ENCODE data around the gene GALNT10. TPM values are rescaled to one million over a fixed set of nuclear protein-coding genes. Genes with fewer than 3 reads are reported as not detected.

GALNT10 gene
- total and polyA plus RNA-seq, 2 experiments from 2014 or later = 3.2 to 12.9 TPM

DNA sequence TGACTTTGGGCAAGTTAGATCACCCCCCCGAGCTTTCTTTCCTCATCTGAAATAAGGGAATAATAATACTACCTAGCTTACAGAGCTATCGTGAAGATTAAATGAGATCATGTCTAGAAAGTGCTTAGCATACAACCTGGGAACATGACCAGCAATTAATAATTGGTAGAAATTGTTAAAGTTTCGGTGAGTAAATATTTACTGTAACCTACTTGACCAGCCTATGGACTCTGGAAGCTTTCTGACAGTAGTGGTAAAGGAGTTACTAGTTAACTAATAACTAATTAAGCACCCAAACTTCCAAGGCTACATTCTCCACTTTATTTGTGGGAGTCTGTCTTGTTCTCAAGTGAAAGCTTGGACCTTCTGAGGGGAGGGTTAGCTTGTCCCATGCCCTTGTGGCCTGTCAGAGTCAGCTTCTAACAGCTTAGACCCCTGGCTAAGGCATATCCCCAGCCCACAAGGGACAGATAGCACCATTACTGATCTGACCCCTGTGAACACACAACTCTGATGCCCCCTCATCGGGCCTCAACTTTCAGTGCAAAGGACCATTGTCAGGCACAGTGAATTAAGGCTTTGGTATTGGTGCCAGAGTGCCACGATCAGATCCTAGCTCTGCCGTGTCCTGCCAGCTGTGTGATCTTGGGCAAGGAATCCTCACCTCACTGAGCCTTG lies 196.6 kb downstream of the GALNT10 start:
- H3F3A ChIP-seq (replicated peaks; ENCODE audit: low read depth) = no peaks in the 10 kb centered on the region
- TF ChIP-seq ZNF114 (CRISPR knock-in tag; IDR thresholded peaks at IDR 0.05) (no peak), JUNB (IDR thresholded peaks at IDR 0.05; ENCODE audit: unreplicated experiment) (no peak), POLR2AphosphoS5 (IDR thresholded peaks at IDR 0.05; ENCODE audit: low read depth) (no peak), CREB1 (CRISPR knock-in tag; IDR thresholded peaks at IDR 0.05; ENCODE audit: low read depth) (no peak), EZH2phosphoT487 (IDR thresholded peaks at IDR 0.05; ENCODE audit: unreplicated experiment) (no peak), NANOG (IDR thresholded peaks at IDR 0.05; ENCODE audit: borderline replicate concordance) (no peak), STAT1 (IDR thresholded peaks at IDR 0.05; ENCODE audit: unreplicated experiment) (no peak), EZH2 (IDR thresholded peaks at IDR 0.05; ENCODE audit: low read depth, unreplicated experiment) (no peak), ZNF331 (CRISPR knock-in tag; IDR thresholded peaks at IDR 0.05; ENCODE audit: low read depth) (no peak)
- TF ChIP-seq, protein P1, sequence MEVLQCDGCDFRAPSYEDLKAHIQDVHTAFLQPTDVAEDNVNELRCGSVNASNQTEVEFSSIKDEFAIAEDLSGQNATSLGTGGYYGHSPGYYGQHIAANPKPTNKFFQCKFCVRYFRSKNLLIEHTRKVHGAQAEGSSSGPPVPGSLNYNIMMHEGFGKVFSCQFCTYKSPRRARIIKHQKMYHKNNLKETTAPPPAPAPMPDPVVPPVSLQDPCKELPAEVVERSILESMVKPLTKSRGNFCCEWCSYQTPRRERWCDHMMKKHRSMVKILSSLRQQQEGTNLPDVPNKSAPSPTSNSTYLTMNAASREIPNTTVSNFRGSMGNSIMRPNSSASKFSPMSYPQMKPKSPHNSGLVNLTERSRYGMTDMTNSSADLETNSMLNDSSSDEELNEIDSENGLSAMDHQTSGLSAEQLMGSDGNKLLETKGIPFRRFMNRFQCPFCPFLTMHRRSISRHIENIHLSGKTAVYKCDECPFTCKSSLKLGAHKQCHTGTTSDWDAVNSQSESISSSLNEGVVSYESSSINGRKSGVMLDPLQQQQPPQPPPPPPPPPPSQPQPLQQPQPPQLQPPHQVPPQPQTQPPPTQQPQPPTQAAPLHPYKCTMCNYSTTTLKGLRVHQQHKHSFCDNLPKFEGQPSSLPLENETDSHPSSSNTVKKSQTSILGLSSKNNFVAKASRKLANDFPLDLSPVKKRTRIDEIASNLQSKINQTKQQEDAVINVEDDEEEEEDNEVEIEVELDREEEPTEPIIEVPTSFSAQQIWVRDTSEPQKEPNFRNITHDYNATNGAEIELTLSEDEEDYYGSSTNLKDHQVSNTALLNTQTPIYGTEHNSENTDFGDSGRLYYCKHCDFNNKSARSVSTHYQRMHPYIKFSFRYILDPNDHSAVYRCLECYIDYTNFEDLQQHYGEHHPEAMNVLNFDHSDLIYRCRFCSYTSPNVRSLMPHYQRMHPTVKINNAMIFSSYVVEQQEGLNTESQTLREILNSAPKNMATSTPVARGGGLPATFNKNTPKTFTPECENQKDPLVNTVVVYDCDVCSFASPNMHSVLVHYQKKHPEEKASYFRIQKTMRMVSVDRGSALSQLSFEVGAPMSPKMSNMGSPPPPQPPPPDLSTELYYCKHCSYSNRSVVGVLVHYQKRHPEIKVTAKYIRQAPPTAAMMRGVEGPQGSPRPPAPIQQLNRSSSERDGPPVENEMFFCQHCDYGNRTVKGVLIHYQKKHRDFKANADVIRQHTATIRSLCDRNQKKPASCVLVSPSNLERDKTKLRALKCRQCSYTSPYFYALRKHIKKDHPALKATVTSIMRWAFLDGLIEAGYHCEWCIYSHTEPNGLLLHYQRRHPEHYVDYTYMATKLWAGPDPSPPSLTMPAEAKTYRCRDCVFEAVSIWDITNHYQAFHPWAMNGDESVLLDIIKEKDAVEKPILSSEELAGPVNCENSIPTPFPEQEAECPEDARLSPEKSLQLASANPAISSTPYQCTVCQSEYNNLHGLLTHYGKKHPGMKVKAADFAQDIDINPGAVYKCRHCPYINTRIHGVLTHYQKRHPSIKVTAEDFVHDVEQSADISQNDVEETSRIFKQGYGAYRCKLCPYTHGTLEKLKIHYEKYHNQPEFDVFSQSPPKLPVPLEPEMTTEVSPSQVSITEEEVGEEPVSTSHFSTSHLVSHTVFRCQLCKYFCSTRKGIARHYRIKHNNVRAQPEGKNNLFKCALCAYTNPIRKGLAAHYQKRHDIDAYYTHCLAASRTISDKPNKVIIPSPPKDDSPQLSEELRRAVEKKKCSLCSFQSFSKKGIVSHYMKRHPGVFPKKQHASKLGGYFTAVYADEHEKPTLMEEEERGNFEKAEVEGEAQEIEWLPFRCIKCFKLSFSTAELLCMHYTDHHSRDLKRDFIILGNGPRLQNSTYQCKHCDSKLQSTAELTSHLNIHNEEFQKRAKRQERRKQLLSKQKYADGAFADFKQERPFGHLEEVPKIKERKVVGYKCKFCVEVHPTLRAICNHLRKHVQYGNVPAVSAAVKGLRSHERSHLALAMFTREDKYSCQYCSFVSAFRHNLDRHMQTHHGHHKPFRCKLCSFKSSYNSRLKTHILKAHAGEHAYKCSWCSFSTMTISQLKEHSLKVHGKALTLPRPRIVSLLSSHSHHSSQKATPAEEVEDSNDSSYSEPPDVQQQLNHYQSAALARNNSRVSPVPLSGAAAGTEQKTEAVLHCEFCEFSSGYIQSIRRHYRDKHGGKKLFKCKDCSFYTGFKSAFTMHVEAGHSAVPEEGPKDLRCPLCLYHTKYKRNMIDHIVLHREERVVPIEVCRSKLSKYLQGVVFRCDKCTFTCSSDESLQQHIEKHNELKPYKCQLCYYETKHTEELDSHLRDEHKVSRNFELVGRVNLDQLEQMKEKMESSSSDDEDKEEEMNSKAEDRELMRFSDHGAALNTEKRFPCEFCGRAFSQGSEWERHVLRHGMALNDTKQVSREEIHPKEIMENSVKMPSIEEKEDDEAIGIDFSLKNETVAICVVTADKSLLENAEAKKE (CRISPR knock-in tag; IDR thresholded peaks at IDR 0.05) = no peak
- TF ChIP-seq, protein P2, sequence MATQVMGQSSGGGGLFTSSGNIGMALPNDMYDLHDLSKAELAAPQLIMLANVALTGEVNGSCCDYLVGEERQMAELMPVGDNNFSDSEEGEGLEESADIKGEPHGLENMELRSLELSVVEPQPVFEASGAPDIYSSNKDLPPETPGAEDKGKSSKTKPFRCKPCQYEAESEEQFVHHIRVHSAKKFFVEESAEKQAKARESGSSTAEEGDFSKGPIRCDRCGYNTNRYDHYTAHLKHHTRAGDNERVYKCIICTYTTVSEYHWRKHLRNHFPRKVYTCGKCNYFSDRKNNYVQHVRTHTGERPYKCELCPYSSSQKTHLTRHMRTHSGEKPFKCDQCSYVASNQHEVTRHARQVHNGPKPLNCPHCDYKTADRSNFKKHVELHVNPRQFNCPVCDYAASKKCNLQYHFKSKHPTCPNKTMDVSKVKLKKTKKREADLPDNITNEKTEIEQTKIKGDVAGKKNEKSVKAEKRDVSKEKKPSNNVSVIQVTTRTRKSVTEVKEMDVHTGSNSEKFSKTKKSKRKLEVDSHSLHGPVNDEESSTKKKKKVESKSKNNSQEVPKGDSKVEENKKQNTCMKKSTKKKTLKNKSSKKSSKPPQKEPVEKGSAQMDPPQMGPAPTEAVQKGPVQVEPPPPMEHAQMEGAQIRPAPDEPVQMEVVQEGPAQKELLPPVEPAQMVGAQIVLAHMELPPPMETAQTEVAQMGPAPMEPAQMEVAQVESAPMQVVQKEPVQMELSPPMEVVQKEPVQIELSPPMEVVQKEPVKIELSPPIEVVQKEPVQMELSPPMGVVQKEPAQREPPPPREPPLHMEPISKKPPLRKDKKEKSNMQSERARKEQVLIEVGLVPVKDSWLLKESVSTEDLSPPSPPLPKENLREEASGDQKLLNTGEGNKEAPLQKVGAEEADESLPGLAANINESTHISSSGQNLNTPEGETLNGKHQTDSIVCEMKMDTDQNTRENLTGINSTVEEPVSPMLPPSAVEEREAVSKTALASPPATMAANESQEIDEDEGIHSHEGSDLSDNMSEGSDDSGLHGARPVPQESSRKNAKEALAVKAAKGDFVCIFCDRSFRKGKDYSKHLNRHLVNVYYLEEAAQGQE (IDR thresholded peaks at IDR 0.05; ENCODE audit: unreplicated experiment) = no peak
- TF ChIP-seq, protein P3, sequence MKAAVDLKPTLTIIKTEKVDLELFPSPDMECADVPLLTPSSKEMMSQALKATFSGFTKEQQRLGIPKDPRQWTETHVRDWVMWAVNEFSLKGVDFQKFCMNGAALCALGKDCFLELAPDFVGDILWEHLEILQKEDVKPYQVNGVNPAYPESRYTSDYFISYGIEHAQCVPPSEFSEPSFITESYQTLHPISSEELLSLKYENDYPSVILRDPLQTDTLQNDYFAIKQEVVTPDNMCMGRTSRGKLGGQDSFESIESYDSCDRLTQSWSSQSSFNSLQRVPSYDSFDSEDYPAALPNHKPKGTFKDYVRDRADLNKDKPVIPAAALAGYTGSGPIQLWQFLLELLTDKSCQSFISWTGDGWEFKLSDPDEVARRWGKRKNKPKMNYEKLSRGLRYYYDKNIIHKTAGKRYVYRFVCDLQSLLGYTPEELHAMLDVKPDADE (IDR thresholded peaks at IDR 0.05) = no peak
- TF ChIP-seq, protein P4, sequence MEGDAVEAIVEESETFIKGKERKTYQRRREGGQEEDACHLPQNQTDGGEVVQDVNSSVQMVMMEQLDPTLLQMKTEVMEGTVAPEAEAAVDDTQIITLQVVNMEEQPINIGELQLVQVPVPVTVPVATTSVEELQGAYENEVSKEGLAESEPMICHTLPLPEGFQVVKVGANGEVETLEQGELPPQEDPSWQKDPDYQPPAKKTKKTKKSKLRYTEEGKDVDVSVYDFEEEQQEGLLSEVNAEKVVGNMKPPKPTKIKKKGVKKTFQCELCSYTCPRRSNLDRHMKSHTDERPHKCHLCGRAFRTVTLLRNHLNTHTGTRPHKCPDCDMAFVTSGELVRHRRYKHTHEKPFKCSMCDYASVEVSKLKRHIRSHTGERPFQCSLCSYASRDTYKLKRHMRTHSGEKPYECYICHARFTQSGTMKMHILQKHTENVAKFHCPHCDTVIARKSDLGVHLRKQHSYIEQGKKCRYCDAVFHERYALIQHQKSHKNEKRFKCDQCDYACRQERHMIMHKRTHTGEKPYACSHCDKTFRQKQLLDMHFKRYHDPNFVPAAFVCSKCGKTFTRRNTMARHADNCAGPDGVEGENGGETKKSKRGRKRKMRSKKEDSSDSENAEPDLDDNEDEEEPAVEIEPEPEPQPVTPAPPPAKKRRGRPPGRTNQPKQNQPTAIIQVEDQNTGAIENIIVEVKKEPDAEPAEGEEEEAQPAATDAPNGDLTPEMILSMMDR (conservative IDR thresholded peaks at IDR 0.05; ENCODE audit: low read depth in 2 of 2) = no peak
- H3K27me3 Mint-ChIP-seq (ENCODE audit: insufficient read depth, low read depth, poor library complexity) = peaks cover 6% of the 10 kb centered on the region

More for the DNA sequence above, 196.6 kb downstream of the GALNT10 start:
- H3K27ac Mint-ChIP-seq = no peak overlapping the region
- ATAC-seq (no peak), DNase-seq (ENCODE audit: low spot score) (no peak)
- no peaks in the 10 kb centered on the region for H3K9me3 Mint-ChIP-seq
- Histone ChIP-seq H3K27me3 (ENCODE audit: insufficient read depth) (no peaks in the 10 kb centered on the region), H3K36me3 (ENCODE audit: insufficient read depth) (no peaks in the 10 kb centered on the region), H4K20me1 (replicated peaks; ENCODE audit: insufficient read depth) (no peaks in the 10 kb centered on the region), H3K4me2 (no peak overlapping the region), H2AFZ (no peak overlapping the region), H3K27ac (ENCODE audit: low read depth) (no peak overlapping the region), H3K4me3 (no peak overlapping the region), H3K4me1 (ENCODE audit: insufficient read depth) (no peaks in the 10 kb centered on the region; the same call in 1 of the 2 replicates), H3K79me2 (replicated peaks; ENCODE audit: insufficient read depth) (no peaks in the 10 kb centered on the region), H3K9me2 (ENCODE audit: insufficient read depth) (peaks cover 4% of the 10 kb centered on the region; the same call in 1 of the 2 replicates)
- H3K4me1 Mint-ChIP-seq = peaks cover 24% of the 10 kb centered on the region; the same call in 2 of the 3 replicates
- no peak overlapping the region for H3K4me3 Mint-ChIP-seq
- H3K36me3 Mint-ChIP-seq (ENCODE audit: low read depth) = peaks cover 17% of the 10 kb centered on the region; the same call in 2 of the 3 replicates

All from GM23338 (cell line).